GM21529 (cell line): ENCODE data around the gene PGAM5.
"Not testable (repeated sequence)": the region's sequence is repeated elsewhere in the genome, so short reads cannot be mapped to it uniquely, and the experiment has no call there.

Experiments
- ATAC-seq: cut with Tn5 transposase; IDR thresholded peaks from one replicate; pipeline ENCODE4 v1.9.1; 2021; ENCODE audit not compliant: unreplicated experiment

The PGAM5 gene

DNA sequence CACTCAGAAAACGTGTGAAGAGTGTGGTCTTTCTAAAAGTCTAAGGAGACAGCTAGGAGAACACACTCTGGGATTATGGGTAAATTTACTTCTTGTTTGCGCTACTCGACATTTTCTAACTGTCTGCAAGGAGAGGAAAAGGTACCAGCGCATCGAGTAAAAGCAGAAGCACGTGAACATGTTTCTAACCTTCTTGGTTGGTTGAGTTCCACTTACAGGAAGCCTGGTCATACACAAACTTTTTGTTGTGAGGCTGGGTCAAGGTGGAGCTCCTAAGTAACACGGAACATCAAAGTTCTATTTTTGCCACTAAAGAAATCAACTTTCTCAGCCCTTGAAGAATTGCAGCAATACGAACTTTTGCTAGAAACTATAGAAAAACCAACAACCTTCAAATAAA lies 31.0 kb downstream of the PGAM5 start:
- ATAC-seq, result no peak

DNA sequence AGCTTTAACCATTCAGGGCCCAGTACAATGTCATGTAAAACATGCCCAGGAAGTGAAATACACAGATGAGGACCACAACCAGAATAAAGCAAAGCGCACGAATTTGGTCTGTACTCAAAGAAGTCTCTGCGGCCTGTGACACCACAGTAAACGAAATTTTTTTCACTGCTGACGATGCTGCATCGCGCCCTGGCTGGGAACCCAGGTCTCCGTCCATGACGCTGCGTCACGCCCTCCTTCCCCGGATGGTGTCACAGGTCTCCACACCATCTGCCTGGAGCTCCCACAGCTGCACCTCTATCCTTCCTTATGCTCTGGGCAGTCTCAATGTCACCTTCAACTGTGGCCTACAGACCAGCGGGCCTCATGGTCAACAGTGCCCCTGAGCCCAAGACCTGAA lies 33.2 kb downstream of the PGAM5 start:
- ATAC-seq, result no peak

DNA sequence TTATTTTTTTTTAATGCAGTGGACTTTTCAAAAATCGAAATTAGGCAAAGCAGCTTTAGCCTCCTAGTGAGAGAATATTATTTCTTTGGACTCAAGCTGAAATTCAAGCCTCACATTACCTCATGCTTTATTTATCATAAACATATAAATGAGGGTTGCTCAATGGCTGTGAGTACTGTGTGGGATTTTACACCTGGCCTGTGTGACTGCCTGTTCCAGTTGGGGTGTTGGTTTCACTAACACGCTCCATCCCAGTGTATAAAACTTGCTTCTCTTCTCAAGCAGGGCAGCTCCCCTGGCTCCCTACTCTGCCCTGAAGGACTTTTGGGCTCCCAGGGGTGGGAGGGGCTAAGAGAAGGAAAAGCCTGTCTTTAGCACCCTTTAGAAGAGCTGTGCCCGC lies 36.0 kb downstream of the PGAM5 start:
- ATAC-seq, result no peak

DNA sequence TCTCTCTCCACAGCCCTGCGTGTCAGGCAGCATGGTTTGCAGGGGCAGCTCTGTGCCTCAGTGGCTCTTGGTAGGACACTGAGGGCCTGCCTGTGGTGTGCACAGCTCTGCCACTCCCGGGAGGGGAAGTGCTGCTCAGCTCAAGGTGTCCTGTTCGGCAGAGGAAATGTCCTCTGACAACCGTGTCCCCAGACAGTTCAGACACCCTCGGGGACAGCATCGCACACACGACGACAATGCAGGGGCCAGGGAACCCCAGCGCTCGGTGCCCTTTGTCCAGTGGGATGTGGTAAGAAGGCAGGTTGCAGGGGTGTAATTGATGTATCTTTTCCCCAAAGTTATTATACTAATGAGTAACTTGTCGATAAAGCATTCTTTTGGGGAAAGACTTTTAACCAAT lies 36.8 kb downstream of the PGAM5 start:
- no peak for ATAC-seq

DNA sequence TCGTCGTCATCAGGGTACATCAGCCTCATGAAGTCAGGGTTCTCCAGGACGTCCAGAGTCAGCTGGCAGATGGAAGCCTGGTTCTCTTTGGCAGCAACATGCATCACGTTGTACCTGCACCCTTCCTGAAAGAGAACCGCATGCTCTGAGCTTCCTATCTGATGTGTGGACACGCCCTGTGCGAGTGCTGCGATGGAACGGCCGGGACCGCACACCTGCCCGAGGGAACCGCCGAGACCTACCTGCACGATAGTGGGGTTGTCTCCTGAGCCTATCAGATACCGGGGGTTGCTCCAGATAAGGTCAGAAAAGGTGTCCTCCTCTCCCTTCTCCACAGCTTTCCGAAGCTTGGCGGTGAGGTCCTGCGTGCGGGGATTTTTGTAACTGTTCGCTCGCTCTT lies 37.3 kb downstream of the PGAM5 start:
- no peak for ATAC-seq

DNA sequence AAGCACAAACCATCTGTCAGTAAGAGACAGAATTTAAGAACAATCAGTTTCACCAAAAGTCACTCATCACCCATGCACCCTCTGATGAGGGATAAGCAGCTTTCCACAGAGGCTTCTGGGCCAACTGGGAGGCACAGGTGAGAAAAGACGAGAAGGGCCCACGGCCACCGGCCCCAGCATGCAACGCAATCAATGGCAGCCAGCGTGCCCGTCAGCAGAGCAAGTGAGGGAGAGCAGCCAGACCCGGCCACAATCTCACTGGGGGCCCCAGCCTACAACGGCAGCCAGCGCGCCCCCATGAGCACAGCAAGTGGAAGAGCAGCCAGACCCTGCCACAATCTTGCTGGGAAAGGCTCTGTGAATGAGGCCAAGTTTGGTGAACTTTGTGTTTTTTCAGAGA lies 37.7 kb downstream of the PGAM5 start:
- no peak for ATAC-seq

DNA sequence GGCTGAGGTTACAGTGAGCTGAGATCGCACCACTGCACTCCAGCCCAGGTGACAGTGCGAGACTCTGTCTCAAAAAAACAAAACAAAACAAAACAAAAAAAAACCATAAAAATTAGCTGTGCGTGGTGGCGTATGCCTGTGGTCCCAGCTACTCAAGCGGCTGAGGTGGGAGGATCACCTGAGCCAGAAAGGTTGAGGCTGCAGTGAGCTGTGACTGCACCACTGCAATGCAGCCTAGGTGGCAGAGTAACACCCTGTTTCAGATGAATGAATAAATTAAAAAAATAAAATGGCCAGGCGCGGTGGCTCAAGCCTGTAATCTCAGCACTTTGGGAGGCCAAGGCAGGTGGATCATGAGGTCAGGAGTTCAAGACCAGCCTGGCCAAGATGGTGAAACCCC lies 43.0 kb downstream of the PGAM5 start:
- not testable (repeated sequence) for ATAC-seq

DNA sequence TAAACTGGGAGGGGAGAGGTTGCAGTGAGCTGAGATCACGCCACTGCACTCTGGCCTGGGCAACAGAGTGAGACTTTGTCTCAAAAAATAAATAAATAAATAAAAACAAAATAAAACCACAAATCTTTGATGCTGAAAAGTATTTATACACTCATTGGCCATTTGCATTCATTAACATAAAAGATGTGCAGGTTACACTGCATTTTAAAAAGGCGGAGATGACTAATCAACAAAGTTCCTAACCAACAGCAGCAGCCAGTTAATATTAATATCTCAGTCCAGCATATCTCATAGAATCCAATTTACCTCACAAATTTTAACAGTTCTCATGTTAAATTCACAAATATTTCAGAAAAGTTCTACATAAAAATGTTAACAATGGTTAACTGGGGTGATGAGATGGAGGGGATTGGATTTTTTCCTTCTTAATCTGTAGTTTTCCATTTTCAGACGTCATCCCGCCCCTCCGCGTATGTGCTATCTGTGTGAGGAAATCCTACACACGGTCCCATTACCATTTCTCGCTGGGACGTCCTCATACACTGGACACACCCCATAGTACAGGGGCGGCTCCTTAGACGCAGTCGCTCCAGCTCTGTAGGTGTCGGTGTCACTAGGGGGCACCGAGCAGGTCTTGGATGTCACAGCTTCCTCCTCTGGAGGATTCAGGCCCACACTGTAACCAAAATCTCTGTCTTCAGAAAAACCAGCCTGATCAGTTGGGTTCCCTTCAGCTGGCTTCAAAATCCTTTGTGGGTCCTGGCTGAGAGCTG lies 43.7 kb downstream of the PGAM5 start:
- no peak for ATAC-seq

DNA sequence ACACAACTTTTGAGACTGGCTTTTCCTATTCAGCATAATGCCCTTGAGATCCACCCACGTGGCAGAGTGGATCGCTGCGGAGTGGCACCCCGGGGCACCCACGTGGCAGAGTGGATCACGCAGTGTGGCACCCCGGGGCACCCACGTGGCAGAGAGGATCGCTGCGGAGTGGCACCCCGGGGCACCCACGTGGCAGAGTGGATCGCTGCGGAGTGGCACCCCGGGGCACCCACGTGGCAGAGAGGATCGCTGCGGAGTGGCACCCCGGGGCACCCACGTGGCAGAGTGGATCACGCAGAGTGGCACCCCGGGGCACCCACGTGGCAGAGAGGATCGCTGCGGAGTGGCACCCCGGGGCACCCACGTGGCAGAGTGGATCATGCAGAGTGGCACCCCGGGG lies 48.2 kb downstream of the PGAM5 start:
- not testable (repeated sequence) for ATAC-seq

DNA sequence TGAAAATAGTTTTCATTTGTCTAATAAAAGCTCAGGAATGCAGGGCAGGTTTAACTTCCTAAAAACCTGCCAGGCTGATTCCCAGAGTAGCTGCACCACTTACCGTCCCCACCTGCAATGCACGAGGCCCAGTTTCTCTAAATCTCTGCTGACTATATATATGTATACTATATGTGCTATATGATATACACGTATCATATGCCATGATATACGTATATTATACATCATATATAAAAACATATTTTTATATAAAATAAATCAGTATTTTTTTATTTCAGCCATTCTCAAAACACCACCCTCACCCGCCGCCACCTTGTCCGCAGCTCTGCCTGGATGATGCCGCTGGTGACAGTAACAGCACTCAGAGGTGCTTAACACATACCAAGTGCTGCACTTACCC lies 48.7 kb downstream of the PGAM5 start:
- no peak for ATAC-seq

DNA sequence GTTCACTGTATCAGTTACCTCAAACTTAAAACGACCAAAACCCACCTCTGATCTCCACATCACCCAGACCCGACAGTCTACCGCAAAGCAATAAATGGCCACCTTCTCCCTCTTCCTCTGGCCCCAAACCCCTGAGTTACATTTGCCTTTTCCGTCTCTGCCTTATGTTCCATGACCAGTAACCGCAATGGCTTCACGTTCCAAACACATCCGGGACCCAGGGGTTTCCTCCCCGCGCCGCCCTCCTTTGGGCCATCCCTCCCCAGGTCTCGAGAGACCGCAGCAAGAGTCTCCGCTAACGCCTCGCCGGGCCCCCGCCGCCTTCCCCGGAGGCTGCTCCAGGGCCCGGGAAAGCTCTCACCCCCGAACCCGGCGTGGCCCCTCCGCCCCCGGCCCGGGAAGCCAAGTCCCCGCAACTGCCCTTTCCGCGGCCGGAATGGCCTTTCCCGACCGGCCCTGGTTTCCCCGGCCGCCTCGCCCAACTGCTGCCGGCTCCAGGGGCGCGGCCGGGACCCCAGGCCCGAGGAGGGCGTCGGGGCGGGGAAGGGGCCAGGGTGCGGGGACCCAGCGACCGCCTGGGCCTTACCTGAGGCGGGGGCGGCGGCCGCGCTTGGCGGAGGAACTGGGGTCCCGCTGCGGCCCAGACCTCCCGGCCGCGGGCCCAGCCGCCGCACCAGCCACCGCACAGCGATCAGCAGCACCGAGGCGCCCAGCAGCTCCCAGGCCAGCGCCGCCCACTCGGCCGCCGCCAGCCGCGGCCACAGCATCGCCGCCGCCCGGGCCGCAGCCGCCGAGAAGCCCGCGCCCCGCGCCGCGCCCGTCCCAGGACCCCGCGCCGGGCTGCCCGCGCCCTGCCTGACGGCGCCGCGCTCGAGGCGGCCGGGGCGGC lies 50.6 kb downstream of the PGAM5 start, which contains the start of gene ANKLE2:
Gene ANKLE2 (minus strand): TSS at position 801 of the 889 bp plus-strand sequence. CDS start 34 bp downstream, at position 767.
- ATAC-seq, result peak; percentile 36

DNA sequence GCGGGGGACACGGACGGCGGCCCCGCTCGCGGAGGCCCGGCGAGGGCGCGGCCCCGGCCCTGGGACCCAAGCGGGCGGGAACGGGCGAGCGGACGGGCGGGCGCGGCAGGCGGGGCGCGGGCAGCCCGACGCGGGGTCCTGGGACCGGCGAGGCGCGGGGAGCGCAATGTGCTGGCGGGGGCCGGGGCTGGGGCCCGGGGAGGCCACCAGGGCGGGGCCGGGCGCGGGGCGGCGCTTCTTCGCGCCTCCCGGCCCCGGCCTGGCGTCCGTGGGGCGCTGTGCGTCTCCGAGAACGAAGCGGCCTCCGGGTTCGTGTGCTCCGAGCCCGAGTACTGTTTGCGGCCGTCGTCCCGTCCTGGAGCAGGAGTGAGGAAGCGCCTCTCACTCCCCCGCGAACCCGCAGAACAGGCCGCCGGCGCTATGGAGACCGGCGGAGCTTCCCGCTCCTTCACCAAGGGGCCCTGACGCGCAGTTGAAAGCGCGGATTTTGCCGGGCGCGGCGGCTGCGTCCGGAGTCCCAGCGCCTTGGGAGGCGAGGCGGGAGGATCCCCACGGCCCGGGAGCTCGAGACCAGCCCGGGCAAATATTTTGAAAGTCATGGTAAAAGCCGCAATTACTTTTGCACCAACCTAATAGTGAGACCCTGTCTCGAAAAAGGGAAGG lies 51.4 kb downstream of the PGAM5 start:
- peak; percentile 74 for ATAC-seq

DNA sequence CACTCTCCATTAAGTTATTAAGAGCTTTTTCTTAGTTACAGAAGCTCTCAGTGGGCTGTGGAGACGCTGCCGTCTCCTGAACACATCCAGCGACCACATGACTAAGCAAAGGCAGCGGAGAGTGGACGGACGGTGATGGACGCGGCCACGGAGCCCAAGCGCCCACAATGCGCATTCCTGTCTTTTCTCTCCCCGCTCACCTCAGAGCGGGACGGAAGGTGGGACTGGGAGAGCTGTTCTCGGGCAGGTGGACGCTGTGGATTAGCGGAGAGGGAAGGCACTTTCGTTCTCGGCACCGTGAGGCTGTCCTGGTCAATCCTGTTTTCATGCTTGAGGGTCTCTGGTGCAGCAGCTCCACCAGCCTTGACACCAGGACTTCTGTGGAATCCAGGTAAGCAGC lies 53.6 kb downstream of the PGAM5 start:
- no peak for ATAC-seq

DNA sequence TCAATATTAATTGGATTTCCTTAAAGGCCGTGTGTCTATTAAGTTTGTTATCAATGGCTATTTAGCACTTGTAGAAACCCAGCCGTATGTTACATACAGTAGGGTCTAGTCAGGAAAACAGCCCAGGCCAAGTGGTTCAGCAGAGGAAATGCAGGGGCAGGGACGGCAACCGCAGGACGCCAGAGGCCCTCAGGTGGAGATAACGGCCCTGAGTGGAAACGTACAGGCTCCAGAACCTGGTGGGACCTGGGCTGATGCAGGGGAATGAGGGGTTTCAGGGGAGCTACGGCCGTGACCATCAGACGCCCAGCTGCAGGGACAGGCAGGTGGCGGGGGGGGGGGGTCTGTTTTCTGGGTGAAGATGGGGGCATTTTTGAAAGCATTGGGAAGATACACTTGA lies 54.7 kb downstream of the PGAM5 start:
- ATAC-seq, result no peak

DNA sequence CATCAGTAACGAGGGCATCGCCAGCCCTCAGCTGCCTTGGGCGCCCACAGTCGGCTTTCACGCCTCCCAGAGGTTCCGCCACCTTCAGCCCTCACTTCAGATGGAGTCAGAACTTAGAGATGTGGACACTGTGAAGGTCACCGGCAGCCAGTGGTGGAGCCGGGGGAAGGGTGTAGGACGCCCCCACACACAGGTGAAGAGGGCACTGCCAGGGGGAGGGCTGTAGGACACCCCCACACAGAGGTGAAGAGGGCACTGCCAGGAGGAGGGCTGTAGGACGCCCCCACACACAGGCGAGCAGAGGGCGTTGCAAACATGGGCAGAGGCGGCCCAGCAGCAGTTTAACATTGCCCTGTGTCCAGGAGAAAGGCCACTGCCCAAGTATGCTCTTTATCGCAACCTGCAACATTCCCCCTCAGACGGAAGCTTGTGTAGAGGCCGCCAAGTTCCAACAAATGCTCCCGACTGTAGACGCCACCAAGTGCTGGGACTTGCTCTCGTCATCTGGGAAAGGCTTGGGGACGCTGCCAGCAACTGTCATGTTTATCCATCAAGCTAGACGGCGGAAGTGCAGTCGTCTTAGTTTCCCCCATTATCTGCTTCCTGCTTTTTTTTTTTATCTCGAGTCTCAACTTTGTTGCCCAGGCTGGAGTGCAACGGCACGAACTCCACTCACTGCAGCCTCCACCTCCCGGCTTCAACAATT lies 55.9 kb downstream of the PGAM5 start:
- no peak for ATAC-seq

DNA sequence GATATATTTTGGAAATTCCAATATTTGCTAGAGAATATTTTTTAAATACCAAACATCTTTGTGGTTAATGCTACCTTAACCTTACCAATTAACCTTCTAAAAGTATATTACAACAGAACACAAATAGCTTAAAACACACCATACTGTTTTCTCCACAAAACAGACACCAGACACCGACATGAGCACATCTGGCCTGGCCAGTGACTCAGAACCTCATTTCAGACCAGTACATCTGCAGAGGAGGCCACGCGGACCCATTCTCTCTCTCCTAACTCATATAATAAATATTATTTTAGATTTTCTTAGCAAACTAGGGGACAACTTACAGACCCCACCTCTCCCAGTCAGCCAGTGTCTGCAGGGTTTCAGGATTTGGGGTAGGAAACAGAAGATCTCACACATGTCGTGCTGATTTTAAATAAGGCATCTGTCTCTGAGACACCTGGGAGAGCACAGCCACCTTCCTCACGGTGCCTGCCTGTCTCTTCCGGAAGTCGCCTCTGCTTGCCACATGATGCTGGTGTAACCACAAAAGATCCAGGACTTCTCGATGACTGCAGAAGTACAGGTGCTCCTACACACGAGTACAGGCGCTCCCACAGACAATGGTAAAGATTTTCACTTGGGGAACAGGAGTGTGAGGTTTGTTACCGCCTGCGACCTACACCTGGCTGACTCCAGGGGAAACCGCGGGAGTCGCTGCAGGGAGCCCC lies 60.6 kb downstream of the PGAM5 start:
- peak; percentile 65 for ATAC-seq
